Panc1 (cell line): ENCODE data around the gene SLC7A6. TPM values are rescaled to one million over a fixed set of nuclear protein-coding genes. Genes with fewer than 3 reads are reported as not detected.

Source experiments
- ATAC-seq: fragments of 200-7000 bp; cut with Tn5 transposase; 2 replicates; pipeline ENCODE4 v1.9.1; 2020; ENCODE audit warnings: mild to moderate bottlenecking, moderate library complexity
- BruUV-seq: library from RNA; stranded (reverse); fragments of 400-500 nt; replicated peaks from 2 replicates; lab custom pipeline; 2021; lab: Mats Ljungman, UMichigan
- CTCF ChIA-PET: fragments of 300-600 bp; sonication (Branson Sonifier 250); formaldehyde crosslinking; loops from one replicate; lab custom pipeline; 2022; ENCODE audit warnings: antibody characterized with exemption; lab: Charles Lee
- POLR2A ChIA-PET: fragments of 300-600 bp; sonication (Branson Sonifier 250); formaldehyde crosslinking; loops from one replicate; lab custom pipeline; 2022; ENCODE audit warnings: antibody characterized with exemption; lab: Charles Lee
- DNase-seq: peaks from one replicate; pipeline ENCODE4 v3.0.0-alpha.2; 2010; ENCODE audit warnings: low read depth, low spot score
- H3K27ac ChIP-seq: 2 replicates; pipeline ENCODE4 v1.5.1; 2011; ENCODE audit warnings: mild to moderate bottlenecking, low read length, inconsistent platforms
- H3K27me3 ChIP-seq: fragments of 200-500 bp; sonication (Bioruptor generic); 2 replicates; pipeline ENCODE4 v1.6.0; 2014; ENCODE audit warnings: low read length, inconsistent platforms; ENCODE audit not compliant: control insufficient read depth, insufficient read depth
- H3K36me3 ChIP-seq: fragments of 200-500 bp; sonication (Bioruptor generic); 2 replicates; pipeline ENCODE4 v1.5.1; 2014; ENCODE audit warnings: inconsistent platforms, mild to moderate bottlenecking, low read length, moderate library complexity; ENCODE audit not compliant: control insufficient read depth, insufficient read depth
- H3K4me1 ChIP-seq: 2 replicates; pipeline ENCODE4 v1.5.1; 2011; ENCODE audit warnings: inconsistent platforms, mild to moderate bottlenecking, low read length, moderate library complexity; ENCODE audit not compliant: control insufficient read depth, insufficient read depth
- H3K4me3 ChIP-seq, 2 experiments: 2 replicates each; pipeline ENCODE4 v1.5.1; 2011 to 2012; ENCODE audit warnings: low read depth in 2 of 2, low read length in 2 of 2, mild to moderate bottlenecking in 2 of 2, inconsistent platforms in 1 of 2, moderate library complexity in 1 of 2
- H3K9me3 ChIP-seq: fragments of 200-500 bp; sonication (Bioruptor generic); 2 replicates; pipeline ENCODE4 v1.5.1; 2014; ENCODE audit warnings: low read depth, mild to moderate bottlenecking, inconsistent platforms, low read length, moderate library complexity; ENCODE audit not compliant: control insufficient read depth, insufficient read depth
- CTCF ChIP-seq: fragments of 450-650 bp; IDR thresholded peaks from 2 replicates; pipeline ENCODE4 v1.5.1; 2017; ENCODE audit warnings: mild to moderate bottlenecking
- POLR2AphosphoS5 ChIP-seq: IDR thresholded peaks from 2 replicates; pipeline ENCODE4 v1.6.1; 2012; ENCODE audit warnings: mild to moderate bottlenecking, low read depth, low read length, moderate library complexity
- REST ChIP-seq, 2 experiments: IDR thresholded peaks; 2 replicates each; pipeline ENCODE4 v1.6.1; 2011 to 2012; ENCODE audit warnings: low read depth in 2 of 2, control low read depth in 1 of 2, low read length in 1 of 2, mild to moderate bottlenecking in 1 of 2, moderate library complexity in 1 of 2; ENCODE audit not compliant: insufficient read depth in 1 of 2
- SIN3A ChIP-seq: IDR thresholded peaks from 2 replicates; pipeline ENCODE4 v1.6.1; 2012; ENCODE audit warnings: low read depth, mild to moderate bottlenecking, low read length, moderate library complexity, borderline replicate concordance; ENCODE audit not compliant: insufficient read depth
- TCF7L2 ChIP-seq: IDR thresholded peaks from 2 replicates; pipeline ENCODE4 v1.6.1; 2011; ENCODE audit warnings: mild to moderate bottlenecking, low read depth, low read length, inconsistent platforms
- in situ Hi-C: cut with HindIII; loops from 2 replicates; pipeline ENCODE4 v1.10.0; 2016; ENCODE audit warnings: low sequenced_read_pairs, low pct_unique_long_range_greater_than_20kb
- intact Hi-C: fragments of 100-400 bp; cut with micrococcal nuclease; formaldehyde crosslinking; loops from one replicate; pipeline ENCODE4 v1.10.0; 2022; ENCODE audit not compliant: unreplicated experiment
- total RNA-seq: library from RNA; stranded (reverse); gene quantifications from one replicate; pipeline ENCODE4 v1.2.1, GENCODE V29; 2021; ENCODE audit not compliant: unreplicated experiment

SLC7A6 gene
- total RNA-seq, 1 experiment from 2014 or later, result 58.9 TPM

GRCh38 chr16:68344252-68344651, 79.9 kb downstream of the SLC7A6 start:
- in situ Hi-C loops (no loop called here), intact Hi-C loops (no loop called here)
- no TSS peak for BruUV-seq
- ChIA-PET CTCF (no interaction called here), POLR2A (no interaction called here)
- Histone ChIP-seq H3K9me3 (no peaks in the 10 kb centered on the region), H3K27me3 (no peaks in the 10 kb centered on the region), H3K27ac (no peak overlapping the region), H3K4me1 (no peaks in the 10 kb centered on the region), H3K36me3 (peaks cover 2% of the 10 kb centered on the region), H3K4me3 (no peak overlapping the region)
- TF ChIP-seq TCF7L2 (no peak), REST (IDR thresholded peaks at IDR 0.05; ENCODE audit: insufficient read depth in 1 of 2, low read depth in 2 of 2, low read length in 1 of 2) (no peak), SIN3A (no peak), POLR2AphosphoS5 (no peak), CTCF (no peak)
- ATAC-seq, result no peak
- DNase-seq, result no peak

- CTCF ChIA-PET, result no interaction called here
- TF ChIP-seq SIN3A, result no peak
- TF ChIP-seq POLR2AphosphoS5, result no peak
- TF ChIP-seq TCF7L2, result no peak
- no peak for TF ChIP-seq REST (IDR thresholded peaks at IDR 0.05; ENCODE audit: insufficient read depth in 1 of 2, low read depth in 2 of 2, low read length in 1 of 2)
- TF ChIP-seq CTCF, result no peak
These were observed 81.1 kb downstream of the SLC7A6 start for GRCh38 chr16:68345351-68345810.

More at GRCh38 chr16:68345351-68345810, 81.1 kb downstream of the SLC7A6 start:
- in situ Hi-C loops, result no loop called here
- no TSS peak for BruUV-seq
- Histone ChIP-seq H3K27ac (no peak overlapping the region), H3K4me1 (no peaks in the 10 kb centered on the region), H3K4me3 (no peak overlapping the region), H3K27me3 (no peaks in the 10 kb centered on the region), H3K9me3 (no peaks in the 10 kb centered on the region), H3K36me3 (peaks cover 2% of the 10 kb centered on the region)
- POLR2A ChIA-PET, result no interaction called here
- ATAC-seq (no peak), DNase-seq (no peak)
- intact Hi-C loops, result no loop called here
